CD4-positive, alpha-beta T cell treated with Interleukin-6 for 4 hours (primary cell): ENCODE data around the gene CA12.
"Not testable (repeated sequence)": the region's sequence is repeated elsewhere in the genome, so short reads cannot be mapped to it uniquely, and the experiment has no call there.

Experiments used
- DNase-seq: peaks from one replicate; pipeline ENCODE4 v3.0.0-alpha.2; 2020; ENCODE audit warnings: mixed read lengths

Gene CA12

DNA sequence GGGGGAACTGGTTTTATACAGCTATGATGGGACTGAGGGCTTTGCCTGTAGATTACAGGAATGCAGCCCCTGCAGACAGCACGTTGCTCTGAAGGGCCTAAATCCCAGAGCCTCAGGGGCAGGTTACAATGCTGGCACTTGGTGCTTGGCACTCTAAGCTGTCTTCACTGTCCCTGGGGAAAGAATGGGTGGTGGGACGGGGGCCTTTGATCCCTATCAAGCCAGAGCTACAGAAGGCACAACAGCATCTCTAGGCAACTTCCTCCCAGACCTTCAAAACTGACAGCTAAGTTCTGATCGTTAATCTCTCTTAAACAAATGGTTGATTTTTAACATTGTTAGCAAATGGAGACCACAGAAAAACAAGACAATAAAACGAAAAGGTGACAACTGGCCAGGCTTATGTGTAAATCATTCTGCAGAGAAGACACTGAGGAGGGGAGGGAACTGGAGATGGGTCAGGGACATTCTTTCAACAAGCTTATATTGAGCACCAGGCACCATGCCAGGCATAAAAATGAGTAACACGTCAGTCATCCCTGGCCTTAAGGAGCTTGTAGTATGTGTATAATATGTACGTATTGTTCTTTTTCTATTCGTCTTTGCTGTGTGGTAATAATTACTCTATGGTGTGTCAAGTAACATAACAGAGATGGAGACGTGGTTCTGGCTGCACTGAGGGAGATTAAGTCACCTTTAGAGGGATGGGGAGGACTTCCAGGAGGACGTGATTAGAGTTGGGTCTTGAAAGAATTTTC, 49.1 kb downstream of the CA12 start:
- DNase-seq, result no peak

DNA sequence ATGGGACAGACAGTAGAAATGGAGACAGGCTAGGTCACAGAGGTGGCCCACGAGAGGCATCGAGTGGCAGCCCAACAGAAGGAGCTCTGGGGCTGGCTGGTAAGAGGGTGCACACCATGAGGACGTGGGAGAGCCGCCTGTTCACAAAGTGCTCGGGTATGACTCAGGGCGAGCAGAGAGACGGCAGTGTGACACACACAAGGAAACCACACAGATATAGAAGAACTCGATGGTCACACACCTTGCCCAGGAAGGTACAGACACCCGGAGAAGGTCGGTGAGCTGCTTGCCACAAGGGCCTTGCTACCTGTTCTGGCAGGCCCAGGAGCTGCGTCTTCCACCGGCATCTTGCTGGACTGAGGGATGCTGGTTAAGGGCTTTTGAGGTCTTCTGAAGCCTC, 50.2 kb downstream of the CA12 start:
- DNase-seq, result no peak

DNA sequence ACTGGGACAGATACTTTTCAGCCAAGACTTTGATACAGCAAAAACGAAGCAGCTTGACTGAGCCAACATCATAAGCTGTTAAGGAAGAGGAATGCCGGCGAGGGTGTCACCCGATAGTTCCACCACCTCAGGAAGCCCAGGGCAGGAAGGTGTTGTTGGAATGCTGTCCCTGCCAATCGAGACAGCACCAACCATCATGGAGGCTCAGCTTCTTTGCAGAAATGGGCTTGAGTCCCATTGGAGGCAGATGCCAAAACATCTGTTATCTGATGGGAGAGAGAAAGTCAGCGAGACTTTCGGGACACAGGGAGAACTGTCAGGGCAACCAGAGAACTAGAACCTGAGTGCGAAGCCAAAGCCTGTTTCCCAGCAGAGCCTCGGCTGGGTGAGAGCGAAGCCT, 50.7 kb downstream of the CA12 start:
- no peak for DNase-seq

DNA sequence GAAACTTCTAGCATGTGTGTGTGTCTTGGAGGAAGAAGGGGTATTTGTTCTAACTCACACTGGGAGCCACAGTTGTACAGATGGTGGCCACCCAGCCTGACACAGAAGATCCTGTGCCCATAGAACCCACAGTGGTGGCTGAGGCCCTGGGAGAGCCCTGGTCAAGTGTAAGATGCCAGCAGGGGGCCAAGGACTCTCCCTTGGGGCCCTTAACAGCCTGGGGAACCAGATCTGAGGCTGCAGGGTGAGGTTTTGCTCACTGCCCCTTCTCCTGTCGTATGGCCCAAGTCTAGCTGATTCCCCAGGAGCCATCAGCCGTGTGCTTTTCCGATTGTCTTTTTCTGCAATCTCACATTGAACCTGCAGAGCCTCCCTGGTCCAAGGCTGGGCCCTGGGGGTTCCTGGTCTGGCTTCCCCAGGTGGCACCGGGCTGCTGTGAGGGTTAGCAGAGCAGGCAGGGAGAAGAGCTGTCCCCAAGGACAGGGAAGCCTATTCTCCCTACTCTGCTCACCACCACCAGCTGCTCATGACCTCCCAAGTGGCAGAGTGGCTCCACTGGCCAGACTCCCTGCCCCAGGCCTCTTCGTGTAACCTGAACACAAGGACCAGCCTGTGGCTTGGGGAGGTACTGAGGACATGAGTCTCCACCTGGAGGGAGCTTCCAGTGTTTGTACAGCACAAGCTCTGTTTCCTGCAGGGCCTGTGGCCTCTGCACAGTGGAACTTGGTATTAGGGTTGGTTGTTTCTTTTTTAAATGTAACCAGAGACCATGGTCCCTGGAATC, 51.9 kb downstream of the CA12 start:
- DNase-seq, result no peak

DNA sequence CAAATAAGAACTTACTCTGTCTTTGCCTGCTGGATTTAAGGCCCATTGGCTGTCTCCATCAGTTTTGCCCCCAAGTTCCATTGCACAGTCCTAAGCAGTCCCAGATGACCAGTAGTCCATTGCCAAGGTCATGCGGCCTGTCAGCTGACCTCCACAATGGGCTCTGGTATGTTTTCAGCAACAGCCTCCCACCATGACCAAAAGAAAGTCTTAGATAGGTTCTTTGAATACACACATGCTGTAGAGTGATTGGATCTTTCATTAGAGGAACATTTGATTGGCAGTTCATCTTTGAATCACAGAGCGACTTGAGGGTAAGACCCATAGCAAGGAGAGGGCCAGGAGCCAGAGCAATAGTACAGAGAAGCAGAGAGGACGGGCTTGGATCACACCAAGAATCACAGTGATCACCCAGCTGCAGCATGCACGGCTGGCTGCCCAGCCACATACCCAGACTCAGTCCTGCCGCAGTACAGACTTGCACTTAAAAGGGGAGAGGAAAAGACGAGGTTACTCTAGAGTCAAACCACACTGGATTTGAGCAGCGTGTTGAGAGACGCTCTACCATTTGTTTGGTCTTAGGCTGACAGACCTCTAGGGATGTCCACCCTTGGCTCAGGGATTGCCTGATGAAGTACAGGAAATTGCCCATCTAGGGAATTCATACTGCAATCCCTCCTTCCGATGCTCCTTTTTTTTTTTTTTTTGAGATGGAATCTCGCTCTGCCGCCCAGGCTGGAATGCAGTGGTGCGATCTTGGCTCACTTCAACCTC, 53.8 kb downstream of the CA12 start:
- no peak for DNase-seq

DNA sequence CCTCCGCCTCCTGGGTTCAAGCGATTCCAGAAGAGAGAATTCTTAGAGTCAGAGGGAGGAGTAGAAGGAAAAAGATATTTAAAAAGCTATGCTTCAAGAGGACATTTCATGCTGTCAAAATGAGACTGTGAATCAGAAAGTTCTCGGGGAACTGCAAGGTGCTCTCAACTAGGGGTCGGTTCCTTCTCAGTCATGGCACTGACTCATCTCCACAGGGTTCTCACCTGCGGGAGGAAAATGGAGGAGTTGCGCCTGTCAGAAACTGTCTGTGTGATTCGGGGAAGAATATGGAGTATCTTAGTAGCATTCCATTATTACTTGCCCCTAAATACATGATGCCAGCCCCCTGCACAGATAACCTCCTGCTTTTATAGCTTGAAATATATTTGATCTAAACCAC, 56.9 kb downstream of the CA12 start:
- DNase-seq, result no peak

DNA sequence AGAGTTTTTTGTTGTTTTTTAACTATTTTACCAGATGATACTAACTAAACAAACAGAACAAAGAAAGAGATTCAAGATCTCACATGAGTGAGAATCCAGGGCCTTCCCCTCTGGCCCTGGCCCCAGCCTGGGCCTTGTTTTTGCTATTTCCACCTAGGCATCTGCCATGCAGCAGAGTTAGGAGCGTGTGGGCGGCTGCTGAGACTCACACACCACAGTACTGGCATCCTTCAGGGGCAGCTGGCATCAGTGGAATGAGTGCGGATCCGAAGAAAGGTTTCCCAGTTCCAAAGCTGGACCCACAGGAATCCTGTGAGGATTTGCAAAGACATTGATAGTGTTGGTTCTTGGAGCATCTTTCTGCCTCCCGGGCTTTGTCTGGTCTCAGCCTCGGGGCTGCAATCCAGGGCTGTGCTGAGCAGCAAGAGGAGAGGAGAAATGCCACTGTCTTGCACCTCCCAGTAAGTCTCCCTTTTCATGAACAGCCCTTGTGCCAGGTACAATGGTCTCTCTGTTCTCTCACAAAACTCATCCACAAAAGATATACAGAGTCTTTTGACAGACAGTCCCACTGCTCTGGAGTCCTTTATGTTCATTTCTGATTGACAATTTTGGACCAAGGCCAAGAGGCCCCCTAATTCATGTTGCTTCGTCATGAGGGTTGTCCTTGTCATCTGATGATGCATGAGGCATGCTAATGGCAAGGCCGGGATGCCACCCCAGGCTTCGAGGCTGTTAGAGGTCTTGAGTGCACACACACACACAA, 57.7 kb downstream of the CA12 start:
- DNase-seq, result no peak

DNA sequence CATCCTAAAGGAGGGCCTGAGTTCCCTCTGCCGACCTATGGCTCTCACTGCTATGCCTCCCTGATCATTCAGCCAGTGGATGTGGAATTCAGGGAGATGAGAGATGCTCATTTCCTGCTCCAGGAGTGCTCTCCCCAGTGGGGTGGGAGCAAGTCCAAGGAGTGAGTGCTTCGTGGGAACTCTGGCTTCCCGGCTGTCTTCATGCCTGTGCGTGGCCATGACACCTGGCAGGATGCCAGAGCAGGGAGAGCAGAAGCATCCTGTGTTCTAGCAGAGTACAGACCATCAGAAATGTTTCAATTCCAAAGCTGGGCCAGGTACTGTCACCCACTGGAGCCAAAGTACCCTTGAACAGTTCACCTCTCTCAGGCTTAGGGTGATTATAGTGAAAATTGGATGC, 59.1 kb downstream of the CA12 start:
- DNase-seq, result no peak

DNA sequence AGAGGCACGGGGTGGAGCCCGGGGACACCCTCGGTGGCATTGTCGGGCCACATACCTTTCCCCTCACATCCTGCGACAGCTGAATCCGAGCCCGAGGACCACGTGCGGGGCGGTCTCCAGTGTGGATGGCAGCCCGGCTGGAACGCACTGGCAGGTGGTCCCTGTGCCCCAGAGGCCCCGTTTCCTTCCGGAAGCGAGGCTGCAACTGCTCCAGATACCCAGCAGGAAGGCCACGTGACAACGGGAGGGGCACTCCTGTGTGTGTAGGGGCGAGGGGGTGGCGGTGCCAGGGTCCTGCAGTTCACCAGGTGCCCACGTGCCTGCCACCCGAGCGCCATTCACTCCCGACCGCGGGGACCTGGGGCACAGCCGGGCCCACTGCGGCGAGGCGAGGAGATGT, 60.2 kb downstream of the CA12 start:
- no peak for DNase-seq

DNA sequence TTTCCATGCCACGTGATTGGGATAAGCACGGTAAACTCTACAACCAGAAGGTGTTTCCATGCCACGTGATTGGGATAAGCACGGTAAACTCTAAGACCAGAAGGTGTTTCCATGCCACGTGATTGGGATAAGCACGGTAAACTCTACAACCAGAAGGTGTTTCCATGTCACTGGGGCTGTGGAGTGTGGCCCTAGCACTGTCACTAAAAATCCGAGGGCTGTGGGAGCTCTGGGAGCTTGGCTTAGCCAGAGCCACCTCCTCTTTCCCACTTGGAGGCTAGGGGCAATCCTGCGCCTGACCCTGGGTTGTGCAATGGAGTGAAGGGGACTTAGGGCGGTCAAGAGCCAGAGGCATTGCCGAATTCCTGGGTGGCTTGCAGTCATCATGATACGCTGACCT, 60.7 kb downstream of the CA12 start:
- DNase-seq, result not testable (repeated sequence)

DNA sequence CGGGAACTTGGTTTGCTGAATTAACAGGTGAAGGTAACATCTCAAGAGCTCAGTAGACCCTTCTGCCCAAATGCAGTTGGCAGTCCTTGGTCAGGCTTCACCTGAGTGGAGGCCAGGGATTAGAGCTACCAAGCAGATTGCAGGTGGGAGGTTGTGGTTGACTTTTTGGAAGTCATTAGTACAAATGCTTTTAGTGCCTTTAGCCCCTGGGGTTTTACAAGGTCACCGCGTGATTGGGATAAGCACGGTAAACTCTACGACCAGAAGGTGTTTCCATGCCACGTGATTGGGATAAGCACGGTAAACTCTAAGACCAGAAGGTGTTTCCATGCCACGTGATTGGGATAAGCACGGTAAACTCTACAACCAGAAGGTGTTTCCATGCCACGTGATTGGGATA, 61.2 kb downstream of the CA12 start:
- DNase-seq, result not testable (repeated sequence)

DNA sequence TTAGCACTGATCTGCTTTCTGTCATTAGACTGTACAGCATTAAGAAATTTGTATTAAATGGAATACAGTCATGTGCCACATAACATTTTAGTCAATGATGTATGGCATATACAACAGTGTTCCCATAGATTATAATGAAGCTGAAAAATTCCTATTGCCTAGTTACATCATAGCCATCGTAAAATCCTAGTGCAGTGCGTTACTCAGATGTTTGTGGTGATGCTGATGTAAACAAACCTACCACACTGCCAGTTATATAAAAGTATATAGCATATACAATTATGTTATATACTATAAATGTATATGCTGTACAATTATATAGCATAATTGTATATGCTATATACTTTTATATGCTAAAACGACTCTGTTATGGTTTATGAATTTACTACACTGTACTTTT, 62.6 kb downstream of the CA12 start:
- no peak for DNase-seq

DNA sequence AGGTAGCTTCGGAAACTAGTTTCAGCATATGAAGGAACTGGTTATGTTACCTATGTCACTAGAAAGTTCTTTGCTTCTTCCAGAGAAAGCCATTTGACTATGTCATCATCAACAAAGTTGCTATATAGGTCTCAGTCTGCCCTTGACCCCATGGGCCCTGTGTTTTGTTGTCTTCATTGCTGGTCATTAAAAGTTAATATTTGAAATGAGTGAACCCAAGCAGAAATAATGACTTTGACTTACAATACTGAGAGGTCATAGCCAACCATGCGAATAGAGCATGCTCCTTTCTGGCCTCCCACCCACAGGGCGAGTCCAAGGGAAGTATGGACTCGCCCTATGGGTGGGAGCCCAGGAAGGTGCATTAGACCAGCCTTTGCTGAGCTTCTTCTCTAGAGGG, 63.3 kb downstream of the CA12 start:
- DNase-seq, result no peak

DNA sequence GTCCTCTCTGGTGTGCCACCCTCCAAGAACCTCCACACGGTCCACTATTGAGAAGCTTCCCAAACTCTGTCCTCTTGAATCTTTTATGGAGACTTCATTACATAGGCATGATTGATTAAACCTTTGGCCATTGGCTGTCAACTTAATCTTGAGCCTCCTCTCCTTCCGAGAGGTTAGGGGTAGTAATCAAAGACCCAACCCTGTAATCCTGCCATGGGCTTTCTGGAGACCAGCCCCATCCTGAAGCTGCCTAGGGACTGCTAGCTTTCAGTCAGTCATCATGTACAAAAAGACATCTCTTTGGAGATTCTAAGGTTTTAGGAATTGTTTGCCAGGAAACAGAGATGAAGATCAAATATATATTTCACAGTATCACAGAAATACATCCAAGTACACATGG, 67.2 kb downstream of the CA12 start:
- no peak for DNase-seq

DNA sequence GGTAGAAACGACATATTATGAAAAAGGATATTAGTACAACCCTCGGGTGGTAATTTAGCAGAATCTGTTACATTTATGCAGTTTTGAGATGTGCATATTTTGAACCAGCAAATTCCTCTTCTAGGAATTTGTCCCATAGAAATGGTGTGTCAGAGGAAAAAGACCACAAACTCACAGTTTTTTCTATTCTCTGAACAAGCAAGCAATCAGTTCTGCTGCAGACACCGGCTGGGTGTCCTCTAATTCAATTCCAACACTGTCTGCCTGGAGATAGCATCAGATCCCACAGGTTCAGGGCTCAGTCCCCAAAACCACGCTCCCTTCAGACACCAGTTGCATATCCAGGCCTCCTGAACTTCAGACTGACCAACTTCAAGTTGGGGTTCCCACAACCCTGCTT, 67.8 kb downstream of the CA12 start:
- no peak for DNase-seq

DNA sequence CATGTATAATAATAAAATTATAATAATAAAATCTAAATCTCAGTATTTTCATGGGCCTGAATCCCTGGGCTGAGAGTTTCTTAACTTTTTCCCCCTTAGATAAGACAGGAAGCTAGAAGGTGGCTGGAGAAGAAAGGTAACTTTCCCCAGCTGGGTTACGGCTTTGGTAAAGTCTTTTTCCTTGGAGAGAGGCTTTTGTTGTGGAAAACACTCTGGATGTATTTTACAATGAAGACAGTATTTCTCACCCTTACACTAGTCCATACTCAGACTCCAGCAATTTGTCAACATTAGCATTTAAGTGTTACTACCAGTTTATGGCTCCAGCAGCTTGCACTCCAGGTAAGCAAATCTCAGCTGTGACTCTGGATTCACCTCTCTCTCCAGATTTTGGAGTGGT, 69.4 kb downstream of the CA12 start:
- DNase-seq, result no peak

DNA sequence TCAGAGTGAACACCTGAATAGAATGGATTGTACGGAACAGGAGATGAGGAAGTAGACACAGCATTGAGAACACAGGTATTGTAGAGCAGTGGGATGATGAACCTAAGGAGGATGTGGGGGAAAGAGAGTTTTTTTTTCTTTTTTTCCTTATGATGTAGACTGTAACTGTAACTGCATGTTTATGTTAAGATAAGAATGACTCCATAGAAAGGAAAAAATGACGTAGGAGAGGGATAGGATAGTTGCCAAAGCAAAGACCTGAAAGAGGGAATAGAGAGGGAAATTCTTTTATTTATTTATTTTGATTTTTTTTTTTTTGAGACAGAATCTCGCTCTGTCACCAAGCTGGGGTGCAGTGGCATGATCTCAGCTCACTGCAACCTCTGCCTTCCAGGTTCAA, 71.0 kb downstream of the CA12 start:
- DNase-seq, result no peak

DNA sequence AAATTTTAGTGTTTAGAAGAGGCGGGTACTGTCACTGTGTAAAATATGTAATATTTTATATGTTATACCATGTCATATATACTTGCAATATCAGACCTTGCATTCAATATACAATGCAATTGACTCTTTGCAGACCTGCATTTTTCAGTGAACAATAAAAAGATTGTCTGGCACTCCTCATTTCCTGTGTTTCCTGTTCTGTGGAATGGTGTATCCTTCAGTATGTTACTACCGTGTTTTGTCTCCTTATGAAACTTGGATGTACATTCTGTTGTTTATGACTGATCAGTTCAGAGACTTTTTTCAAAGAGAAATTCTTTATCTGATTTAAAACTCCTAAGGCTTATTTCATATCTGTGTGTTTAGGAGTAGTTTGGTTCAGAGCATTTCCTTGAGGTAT, 72.7 kb downstream of the CA12 start:
- DNase-seq, result no peak

DNA sequence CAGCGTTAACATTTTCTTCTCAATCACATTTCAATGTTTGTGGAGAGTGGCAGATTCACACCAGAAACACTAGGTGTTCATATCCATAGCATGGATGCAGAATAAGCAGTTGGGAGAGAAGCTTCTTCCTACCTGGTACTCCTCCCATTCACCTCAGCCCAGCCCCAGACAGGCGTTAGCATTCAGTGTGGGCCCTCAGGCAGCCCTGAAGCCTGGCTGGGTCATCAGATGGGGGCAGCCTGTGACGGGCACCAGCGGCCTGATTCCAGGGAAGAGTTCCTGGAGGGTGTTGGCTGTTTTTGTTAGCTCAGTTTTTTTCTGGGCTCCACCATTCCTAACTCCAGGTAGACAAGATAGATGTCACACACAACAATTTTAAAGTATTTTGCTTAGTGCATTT, 73.2 kb downstream of the CA12 start:
- no peak for DNase-seq

DNA sequence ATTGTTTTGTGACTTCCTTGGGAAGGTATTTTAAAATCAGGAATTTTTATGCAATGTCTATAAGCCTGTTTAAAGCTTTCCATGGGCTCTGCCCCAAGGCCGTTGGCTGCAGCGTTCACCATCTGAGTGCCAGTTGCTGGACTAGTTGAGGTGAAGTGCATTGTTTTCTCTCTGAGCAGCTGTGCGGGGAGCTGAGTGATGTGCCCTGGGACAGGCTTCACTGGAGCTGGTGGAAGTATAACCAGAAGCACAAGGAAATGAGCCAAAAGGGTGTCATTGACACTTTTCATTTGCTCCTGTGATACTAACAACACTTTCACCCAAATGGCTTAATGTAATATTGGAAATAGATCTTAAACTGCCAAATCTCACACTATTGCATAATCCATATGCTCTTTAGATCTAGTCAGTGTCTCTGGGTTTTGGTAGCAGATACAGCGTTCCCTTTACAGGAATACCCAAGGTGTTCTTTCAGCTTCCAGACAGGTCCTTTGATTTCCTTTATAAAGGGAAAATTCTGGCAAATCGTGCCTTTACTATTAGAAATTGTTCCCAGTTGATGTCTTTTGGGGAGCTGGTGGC, 75.1 kb downstream of the CA12 start:
- no peak for DNase-seq

DNA sequence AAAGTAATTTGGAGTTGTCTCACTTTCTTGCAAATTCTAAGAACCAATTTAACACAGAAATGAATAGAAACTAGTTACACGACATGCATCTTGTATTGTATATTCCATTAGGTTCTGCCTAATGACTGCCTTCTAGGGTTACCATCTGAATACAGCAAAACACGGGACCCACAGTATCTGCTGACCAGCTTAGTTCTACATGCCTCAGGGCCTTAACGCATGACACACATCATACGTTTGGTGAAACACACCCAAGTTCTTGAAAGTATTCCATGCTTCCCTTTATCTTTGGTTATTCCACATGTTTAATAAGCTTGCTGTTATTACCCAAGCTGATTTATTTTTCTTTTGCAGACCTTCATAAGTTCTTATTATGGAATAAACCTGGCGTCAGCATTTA, 76.4 kb downstream of the CA12 start:
- no peak for DNase-seq

DNA sequence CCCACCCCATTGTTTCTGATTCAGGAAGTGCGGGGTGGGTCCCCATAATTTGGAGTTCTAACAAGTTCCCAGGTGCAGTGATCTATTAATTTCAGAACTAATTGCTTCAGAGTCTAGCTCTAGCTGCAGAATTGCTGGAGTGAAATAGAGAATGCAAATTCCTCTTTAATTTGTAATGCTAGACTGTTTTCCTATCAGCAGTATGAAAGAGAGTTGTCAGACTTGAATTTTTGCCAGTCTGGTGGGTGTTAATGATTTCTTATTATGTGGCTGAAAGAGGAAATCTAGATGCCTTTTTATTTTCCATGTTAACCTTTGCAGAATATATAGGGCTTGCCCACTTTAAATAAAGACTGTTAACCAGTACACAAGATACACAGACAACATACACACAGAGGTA, 80.6 kb downstream of the CA12 start:
- no peak for DNase-seq
